Measurements from ENCODE around the gene ARVCF. TPM values are rescaled to one million over a fixed set of nuclear protein-coding genes. Genes with fewer than 3 reads are reported as not detected.
A peak's percentile ranks its signal among the peaks of the same experiment; 100 is the strongest.

The ARVCF gene
- polyA plus RNA-seq, 3 donors: 27.0 to 35.2 (median 29.6) TPM

DNA sequence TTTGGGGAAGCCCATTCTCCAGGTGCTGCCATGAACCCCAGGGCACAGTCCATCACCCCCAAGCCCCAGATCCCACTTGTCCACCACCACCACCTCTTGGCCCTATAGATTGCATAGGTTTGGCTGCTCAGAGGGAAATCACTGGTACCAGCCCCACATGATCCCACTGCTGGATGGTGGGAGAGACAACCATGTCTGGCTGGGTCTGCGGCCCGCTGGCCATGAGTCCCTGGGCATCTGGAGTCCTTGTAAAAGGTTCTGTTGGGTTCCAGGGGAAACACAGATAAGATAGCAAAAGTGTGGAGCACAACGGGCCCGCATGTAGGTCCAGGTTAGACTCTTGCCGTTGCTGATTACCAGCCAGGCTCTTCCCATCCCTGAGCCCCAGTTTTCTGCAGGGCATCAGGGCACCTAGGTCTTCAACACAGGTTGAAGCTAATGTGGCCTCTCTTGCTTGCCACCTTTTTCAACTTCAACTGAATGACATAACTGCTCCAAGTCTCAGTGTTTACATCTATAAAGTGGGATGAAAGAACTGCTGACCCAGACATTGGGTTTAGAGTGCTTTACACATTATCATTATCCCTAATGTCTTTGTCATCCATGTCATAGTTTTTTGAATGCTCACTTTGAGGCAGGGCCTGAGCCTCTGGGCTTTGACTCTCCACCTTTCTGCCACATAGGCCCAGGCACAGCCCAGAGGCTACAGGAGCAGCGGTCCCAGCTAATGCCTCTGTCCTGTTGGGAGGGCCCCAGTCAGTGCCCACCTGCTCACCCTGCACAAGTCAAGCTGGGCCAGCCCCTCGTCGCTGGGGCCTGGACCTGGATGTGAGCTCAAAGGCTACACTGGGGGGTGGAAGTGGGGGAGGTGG is 3.3 kb upstream of the ARVCF start:
- no peak for DNase-seq

DNA sequence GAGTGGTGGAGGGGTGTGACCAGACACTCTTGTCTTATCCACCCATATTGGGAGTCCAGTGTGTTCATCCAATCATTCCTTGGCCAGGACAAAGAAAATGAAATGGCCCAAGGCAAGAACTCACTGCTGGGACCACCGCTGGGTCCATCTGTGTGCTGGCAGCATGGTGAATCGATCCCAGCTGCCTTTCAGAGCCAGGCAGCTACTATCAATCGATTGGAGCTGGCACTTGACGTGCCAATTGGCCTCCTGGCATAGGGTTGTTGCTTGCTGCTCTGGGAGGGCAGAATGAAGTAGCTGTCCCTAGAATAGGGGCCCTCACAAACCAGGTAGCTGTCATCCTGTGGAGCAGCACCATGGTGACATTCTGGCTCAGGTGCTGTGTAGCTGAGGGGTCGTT is 1.4 kb upstream of the ARVCF start:
- no peak for DNase-seq

GRCh38 chr22:20017622-20017958 is 967 bp upstream of the ARVCF start:
- DNase-seq: no peak

GRCh38 chr22:20015971-20016733 is 471 bp downstream of the ARVCF start:
- DNase-seq: no peak

- DNase-seq: no peak
These were observed 1.4 kb downstream of the ARVCF start for GRCh38 chr22:20015187-20015625.

DNA sequence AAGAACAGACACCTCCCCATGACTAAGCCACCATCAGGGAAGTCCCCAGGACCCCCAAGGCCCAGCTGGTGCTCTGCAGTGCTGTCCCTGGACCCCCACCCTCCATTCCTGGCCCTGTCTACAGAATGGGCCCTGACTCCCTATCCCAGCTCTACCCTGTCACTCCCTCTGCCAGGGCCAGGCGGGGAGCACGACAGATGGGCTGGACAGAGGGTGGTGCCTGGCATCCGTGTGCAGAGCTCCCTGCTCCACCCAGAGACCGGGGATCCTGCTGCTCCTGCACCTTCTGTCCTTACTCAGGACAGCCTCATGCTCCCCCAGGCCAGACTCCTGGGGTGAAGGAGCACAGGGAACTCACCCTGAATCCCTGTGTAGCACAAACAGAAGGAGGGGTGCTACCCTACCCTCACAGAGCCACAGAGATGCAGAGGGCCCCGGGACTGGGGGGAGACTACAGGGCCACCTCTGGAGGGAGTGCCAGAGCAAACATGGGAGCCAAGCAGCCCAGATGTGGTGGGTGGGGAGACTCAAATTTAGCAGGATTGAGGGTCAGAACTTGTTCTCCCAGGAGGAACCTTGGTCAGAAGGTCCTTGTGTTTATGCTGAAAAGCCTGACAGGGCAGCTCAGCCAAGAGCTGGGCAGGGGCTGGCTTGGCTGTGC is 2.0 kb downstream of the ARVCF start:
- DNase-seq: no peak

DNA sequence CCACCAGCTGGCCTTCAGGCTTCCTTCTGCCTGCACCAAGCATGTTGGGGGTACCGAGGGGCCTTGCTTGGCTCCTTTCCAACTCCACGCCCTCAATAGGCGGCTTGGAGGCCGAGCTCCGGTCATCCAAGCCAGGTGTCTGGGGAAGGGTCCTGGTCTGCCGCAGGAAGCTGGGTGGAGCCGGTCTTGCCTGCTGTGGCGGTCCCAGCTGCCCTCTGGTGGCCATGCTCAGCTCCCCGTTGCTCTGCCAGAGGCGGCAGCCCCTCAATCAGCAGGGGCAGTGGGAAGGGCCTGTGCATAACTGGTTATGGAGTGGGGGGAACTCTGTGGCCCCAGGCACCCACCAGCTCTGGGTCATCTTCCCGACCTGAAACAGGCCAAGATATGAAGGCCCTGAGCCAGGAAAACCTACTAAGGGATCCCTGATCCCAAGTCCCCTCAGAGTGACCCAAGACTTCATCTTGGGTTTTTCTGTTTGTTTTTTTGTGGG is 3.2 kb downstream of the ARVCF start:
- peak; percentile 61 for DNase-seq

- DNase-seq: no peak
These were observed 3.8 kb downstream of the ARVCF start for GRCh38 chr22:20012741-20013331.

GRCh38 chr22:20011993-20012740 is 4.5 kb downstream of the ARVCF start:
- DNase-seq: no peak

- DNase-seq: no peak
These were observed 5.3 kb downstream of the ARVCF start for GRCh38 chr22:20011123-20011992.

GRCh38 chr22:20010307-20011122 is 6.1 kb downstream of the ARVCF start:
- no peak for DNase-seq

DNA sequence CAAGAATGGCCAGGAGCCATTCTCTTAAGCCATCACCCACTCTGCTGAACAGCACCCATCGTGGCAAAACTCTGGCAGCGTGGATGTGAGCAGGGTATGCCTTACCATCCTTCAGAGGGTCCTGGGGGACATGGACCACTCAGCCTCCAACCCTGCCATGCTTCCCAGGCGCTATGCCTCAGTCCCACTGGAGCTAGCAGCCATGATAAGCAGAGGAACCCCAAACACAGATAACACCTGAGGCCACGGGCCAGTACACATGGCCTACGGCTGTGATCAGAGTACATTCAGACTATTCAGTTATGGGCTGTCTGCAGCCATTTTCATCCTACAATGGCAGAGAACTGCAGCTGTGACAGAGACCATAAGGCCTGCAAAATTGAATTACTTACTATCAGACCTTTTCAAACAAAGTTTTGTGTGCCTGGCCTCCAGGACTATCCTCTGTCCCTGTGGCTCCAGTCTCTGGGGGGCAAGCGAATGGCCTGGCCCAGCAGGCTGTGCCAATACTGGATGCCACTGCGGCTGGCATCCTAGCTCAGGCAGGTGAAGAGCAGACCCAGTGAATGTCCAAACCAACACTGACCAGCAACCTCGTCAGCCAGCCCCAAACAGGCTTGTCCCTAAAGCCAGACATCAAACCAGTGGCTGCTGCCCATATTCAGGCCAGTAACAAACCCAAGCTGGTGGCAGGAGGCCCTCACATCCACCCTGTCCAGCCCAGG is 6.9 kb downstream of the ARVCF start:
- no peak for DNase-seq

DNA sequence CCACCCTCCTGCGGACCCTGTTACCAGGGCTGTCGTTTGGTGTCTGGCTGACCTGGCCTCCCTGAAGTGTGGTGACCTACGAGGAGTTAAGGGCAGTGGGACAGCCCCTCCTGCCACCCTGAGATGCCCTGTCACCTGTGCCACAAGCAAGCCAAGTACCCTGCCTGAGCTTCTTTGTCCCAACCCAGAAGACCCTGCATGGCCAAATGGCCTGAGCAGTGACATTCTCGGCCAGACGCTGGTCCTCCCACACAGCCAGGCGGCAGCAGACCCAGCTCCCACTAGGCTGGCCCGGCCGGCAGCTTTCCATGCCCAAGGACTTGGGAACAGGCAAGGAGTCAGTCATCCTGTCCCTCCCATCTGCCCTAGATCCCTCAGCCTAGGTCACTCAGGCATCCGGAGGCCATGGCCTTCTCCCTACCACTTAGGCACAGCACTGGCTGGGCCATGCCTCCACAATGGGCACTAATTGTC is 7.6 kb downstream of the ARVCF start:
- DNase-seq: no peak

GRCh38 chr22:20008221-20008995 is 8.2 kb downstream of the ARVCF start:
- no peak for DNase-seq

- no peak for DNase-seq
These were observed 12.2 kb downstream of the ARVCF start for GRCh38 chr22:20004464-20004863.

- DNase-seq: no peak
These were observed 13.3 kb downstream of the ARVCF start for GRCh38 chr22:20003304-20003703.

GRCh38 chr22:20002636-20003035 is 14.0 kb downstream of the ARVCF start:
- no peak for DNase-seq

- no peak for DNase-seq
These were observed 14.5 kb downstream of the ARVCF start for GRCh38 chr22:20002128-20002527.
